Lung (tissue), 12 donors: ENCODE results near the gene CTNNBL1. TPM values are rescaled to one million over a fixed set of nuclear protein-coding genes. Genes with fewer than 3 reads are reported as not detected.

ENCODE experiments used
- ATAC-seq: fragments of 200-7000 bp; cut with Tn5 transposase; one replicate; pipeline ENCODE4 v1.9.1; 2020; ENCODE audit warnings: moderate number of reproducible peaks; ENCODE audit not compliant: insufficient read depth, low FRiP score
- DNase-seq, 3 donors: peaks; one replicate each; pipeline ENCODE4 v3.0.0-alpha.2; 2013 to 2017
- H3K27ac ChIP-seq, 2 donors: one replicate each; pipeline ENCODE4 v1.5.1; 2013; ENCODE audit warnings: mild to moderate bottlenecking in 2 of 2, moderate library complexity in 2 of 2, control low read depth in 1 of 2, inconsistent platforms in 1 of 2, low read depth in 1 of 2, low read length in 1 of 2
- H3K27me3 ChIP-seq, 3 donors: one replicate each; pipeline ENCODE4 v1.5.1; 2013; ENCODE audit warnings: low read length in 2 of 3; ENCODE audit not compliant: control insufficient read depth in 3 of 3, insufficient read depth in 3 of 3
- H3K36me3 ChIP-seq, 4 donors: one replicate each; pipeline ENCODE4 v1.5.1; 2013; ENCODE audit warnings: low read length in 4 of 4, mild to moderate bottlenecking in 1 of 4, moderate library complexity in 1 of 4; ENCODE audit not compliant: control insufficient read depth in 4 of 4, insufficient read depth in 4 of 4
- H3K4me1 ChIP-seq, 5 donors: one replicate each; pipeline ENCODE4 v1.5.1; 2013; ENCODE audit warnings: low read length in 5 of 5, mild to moderate bottlenecking in 2 of 5, moderate library complexity in 1 of 5; ENCODE audit not compliant: control insufficient read depth in 5 of 5, insufficient read depth in 5 of 5
- H3K4me3 ChIP-seq: one replicate; pipeline ENCODE4 v1.5.1; 2013; ENCODE audit warnings: mild to moderate bottlenecking, control low read depth, moderate library complexity
- H3K9ac ChIP-seq, 2 donors: one replicate each; pipeline ENCODE4 v1.5.1; 2013; ENCODE audit warnings: low read length in 2 of 2, control low read depth in 1 of 2; ENCODE audit not compliant: insufficient read depth in 1 of 2
- H3K9me3 ChIP-seq, 4 donors: one replicate each; pipeline ENCODE4 v1.5.1; 2013; ENCODE audit warnings: low read length in 3 of 4, mild to moderate bottlenecking in 1 of 4, moderate library complexity in 1 of 4; ENCODE audit not compliant: control insufficient read depth in 4 of 4, insufficient read depth in 3 of 4
- CTCF ChIP-seq: IDR thresholded peaks from 2 replicates; pipeline ENCODE4 v1.5.1; 2012; ENCODE audit warnings: mild to moderate bottlenecking; ENCODE audit errors: control extremely low read depth, extremely low read depth
- WGBS, 2 donors: extraction: QIAGEN DNeasy Blood & Tissue Kit; methylation state at CpG; one replicate each; pipeline ENCODE4 v1.1.7; 2013; 5-methylcytosine and 5-hydroxymethylcytosine counted together
- polyA plus RNA-seq, 2 donors: library from polyadenylated mRNA; stranded (reverse); fragments of 200-250 nt; gene quantifications; one replicate each; pipeline ENCODE4 v1.2.1, GENCODE V29; 2013
- total RNA-seq, 2 donors: library from RNA; depleted of rRNA in 1 of 2; stranded (reverse); fragments of >200 nt in 1 of 2; gene quantifications; one replicate each; pipeline ENCODE4 v1.2.1, GENCODE V29; 2014 to 2021
- donor health status: control.
- donor health status: control.
- donor health status: Bipolar disorder and iron deficiency.
- donor health status: healthy.
- donor health status: DM: yes; HTN: yes; CAD: no.

CTNNBL1 gene
- total and polyA plus RNA-seq, 4 donors: 38.9 to 53.1 (median 49.2) TPM

GRCh38 chr20:37911261-37911660 is 217.4 kb downstream of the CTNNBL1 start:
- Histone ChIP-seq H3K27me3 (peaks cover 0 to 26% (median 0%) of the 10 kb centered on the region in 3 donors), H3K36me3 (no peaks in the 10 kb centered on the region), H3K27ac (no peak overlapping the region), H3K4me3 (no peak overlapping the region), H3K9me3 (no peaks in the 10 kb centered on the region), H3K4me1 (peaks cover 0 to 49% (median 11%) of the 10 kb centered on the region in 5 donors), H3K9ac (no peak overlapping the region)
- 57 to 69% methylated on average over 9 of the region's 9 CpGs for WGBS, 2 donors
- no peak for TF ChIP-seq CTCF
- ATAC-seq (no peak), DNase-seq (no peak)

- no peak for ATAC-seq
- Histone ChIP-seq H3K4me3 (no peak overlapping the region), H3K9me3 (no peaks in the 10 kb centered on the region), H3K27ac (no peak overlapping the region), H3K27me3 (peaks cover 0 to 24% (median 0%) of the 10 kb centered on the region in 3 donors), H3K9ac (no peak overlapping the region), H3K4me1 (peaks cover 0 to 51% (median 11%) of the 10 kb centered on the region in 5 donors), H3K36me3 (no peaks in the 10 kb centered on the region)
- TF ChIP-seq CTCF: no peak
- 17% methylated on average over 11 of the region's 11 CpGs for WGBS, 2 donors
- DNase-seq: peak; percentile 60 to 80 (median 79)
Measured at GRCh38 chr20:37911838-37912281, 218.0 kb downstream of the CTNNBL1 start.

GRCh38 chr20:37912874-37913273 is 219.0 kb downstream of the CTNNBL1 start:
- Histone ChIP-seq H3K9me3 (no peaks in the 10 kb centered on the region), H3K4me1 (peaks cover 0 to 49% (median 11%) of the 10 kb centered on the region in 5 donors), H3K27ac (no peak overlapping the region), H3K36me3 (no peaks in the 10 kb centered on the region), H3K4me3 (no peak overlapping the region), H3K27me3 (peaks cover 0 to 18% (median 0%) of the 10 kb centered on the region in 3 donors), H3K9ac (no peak overlapping the region)
- WGBS, 2 donors: 58 to 63% methylated on average over 6 of the region's 6 CpGs
- ATAC-seq (no peak), DNase-seq (no peak)
- TF ChIP-seq CTCF: no peak
